BJ (cell line): ENCODE results near the gene ATL1. TPM values are rescaled to one million over a fixed set of nuclear protein-coding genes. Genes with fewer than 3 reads are reported as not detected.

Experiments
- CTCF ChIA-PET: fragments of 350-600 bp; formaldehyde crosslinking; extraction: SDS; loops from one replicate; lab custom pipeline; 2021; ENCODE audit warnings: antibody characterized with exemption, inconsistent platforms; lab: Yijun Ruan, JAX
- POLR2A ChIA-PET: fragments of 300-600 bp; sonication (Branson Sonifier 250); formaldehyde crosslinking; extraction: SDS; loops from one replicate; lab custom pipeline; 2021; ENCODE audit warnings: antibody characterized with exemption; lab: Charles Lee
- DNase-seq: peaks from one replicate; pipeline ENCODE4 v3.0.0-alpha.2; 2011; ENCODE audit warnings: low read depth
- H3K27me3 ChIP-seq: 2 replicates; pipeline ENCODE4 v1.6.0; 2011; ENCODE audit warnings: low read length; ENCODE audit not compliant: control insufficient read depth, insufficient read depth
- H3K36me3 ChIP-seq: 2 replicates; pipeline ENCODE4 v1.5.1; 2011; ENCODE audit warnings: low read length; ENCODE audit not compliant: control insufficient read depth, insufficient read depth
- H3K4me3 ChIP-seq: 2 replicates; pipeline ENCODE4 v1.5.1; 2011; ENCODE audit warnings: low read depth, mild to moderate bottlenecking, control low read depth, low read length
- polyA plus RNA-seq: library from polyadenylated mRNA; depleted of rRNA; stranded (reverse); fragments of >200 nt; gene quantifications from 2 replicates; pipeline ENCODE4 v1.2.3, GENCODE V29; 2011
- TF ChIP-seq, protein P1 (sequence below): IDR thresholded peaks from 2 replicates; pipeline ENCODE4 v1.5.1; 2011; ENCODE audit warnings: low read depth, mild to moderate bottlenecking, control low read depth, inconsistent platforms, low read length, moderate library complexity; ENCODE audit not compliant: insufficient read depth

ATL1 gene
- polyA plus RNA-seq, 1 experiment = 4.5 TPM

DNA sequence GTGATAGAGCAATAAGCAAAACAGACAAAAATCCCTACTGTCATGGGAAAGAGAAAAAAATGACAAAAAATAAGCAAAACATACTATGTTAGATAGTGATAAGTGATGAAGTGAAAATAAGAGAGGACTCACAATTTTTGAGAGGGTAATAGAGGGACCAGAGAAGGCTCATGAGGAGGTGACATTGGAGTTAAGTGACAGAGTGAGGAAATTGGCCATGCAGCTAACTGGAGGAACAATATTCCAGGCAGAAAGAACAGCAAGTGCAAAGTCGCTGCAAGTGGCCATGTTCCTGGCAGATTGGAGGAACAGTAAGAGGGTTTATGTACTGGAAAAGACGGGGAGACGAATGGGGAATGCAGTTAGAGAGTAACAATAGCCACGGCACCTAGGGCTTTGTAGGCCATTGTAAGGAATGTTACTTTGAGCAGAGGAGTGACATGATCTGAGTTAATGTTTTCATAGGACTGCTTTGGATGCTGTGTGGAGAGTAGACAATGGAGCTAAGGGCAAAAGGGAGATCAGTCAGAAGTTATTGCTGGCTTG, 109.6 kb downstream of the ATL1 start:
- POLR2A ChIA-PET = no interaction called here
- CTCF ChIA-PET = interaction anchor here (1.7 kb wide), 1 partner anchor 21 kb away, joined by 4 read pairs; no protein-coding TSS in a partner anchor
- Histone ChIP-seq H3K27me3 (no peaks in the 10 kb centered on the region), H3K4me3 (no peak overlapping the region), H3K36me3 (no peaks in the 10 kb centered on the region)
- TF ChIP-seq, protein P1, sequence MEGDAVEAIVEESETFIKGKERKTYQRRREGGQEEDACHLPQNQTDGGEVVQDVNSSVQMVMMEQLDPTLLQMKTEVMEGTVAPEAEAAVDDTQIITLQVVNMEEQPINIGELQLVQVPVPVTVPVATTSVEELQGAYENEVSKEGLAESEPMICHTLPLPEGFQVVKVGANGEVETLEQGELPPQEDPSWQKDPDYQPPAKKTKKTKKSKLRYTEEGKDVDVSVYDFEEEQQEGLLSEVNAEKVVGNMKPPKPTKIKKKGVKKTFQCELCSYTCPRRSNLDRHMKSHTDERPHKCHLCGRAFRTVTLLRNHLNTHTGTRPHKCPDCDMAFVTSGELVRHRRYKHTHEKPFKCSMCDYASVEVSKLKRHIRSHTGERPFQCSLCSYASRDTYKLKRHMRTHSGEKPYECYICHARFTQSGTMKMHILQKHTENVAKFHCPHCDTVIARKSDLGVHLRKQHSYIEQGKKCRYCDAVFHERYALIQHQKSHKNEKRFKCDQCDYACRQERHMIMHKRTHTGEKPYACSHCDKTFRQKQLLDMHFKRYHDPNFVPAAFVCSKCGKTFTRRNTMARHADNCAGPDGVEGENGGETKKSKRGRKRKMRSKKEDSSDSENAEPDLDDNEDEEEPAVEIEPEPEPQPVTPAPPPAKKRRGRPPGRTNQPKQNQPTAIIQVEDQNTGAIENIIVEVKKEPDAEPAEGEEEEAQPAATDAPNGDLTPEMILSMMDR = no peak
- DNase-seq = no peak

DNA sequence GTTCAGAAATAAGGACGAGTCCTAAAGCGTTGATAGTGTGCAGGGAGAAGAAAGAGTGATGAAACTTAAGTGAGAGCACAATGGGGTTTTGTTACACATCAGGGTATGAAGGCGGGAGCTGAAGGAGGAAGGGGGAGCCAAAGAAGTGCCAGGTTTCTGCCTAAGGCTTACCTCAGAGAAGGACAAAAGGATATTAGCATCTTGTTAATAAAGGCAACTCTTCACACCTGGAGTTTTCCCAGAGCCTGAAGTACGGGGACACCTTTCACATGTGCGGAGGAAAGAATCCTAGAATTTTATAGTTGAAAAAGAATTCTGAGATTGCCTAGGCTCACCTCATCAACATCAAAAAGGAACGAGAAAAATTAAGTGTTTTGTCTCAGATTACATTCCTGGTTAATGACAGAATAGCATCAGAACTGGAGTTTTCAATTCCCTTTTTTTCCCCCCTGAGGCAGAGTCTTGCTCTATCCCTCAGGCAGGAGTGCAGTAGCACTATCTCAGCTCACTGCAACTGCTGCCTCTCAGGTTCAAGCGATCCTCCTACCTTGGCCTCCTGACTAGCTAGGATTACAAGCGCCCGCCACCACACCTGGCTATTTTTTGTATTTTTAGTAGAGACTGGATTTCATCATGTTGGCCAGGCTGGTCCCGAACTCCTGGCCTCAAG, 110.4 kb downstream of the ATL1 start:
- ChIA-PET CTCF (interaction anchor here (0.7 to 1.8 kb wide), 4 partner anchors 17 to 1376 kb away, joined by 3 to 4 read pairs (median 3); no protein-coding TSS in a partner anchor), POLR2A (interaction anchor here (0.7 kb wide), 1 partner anchor 832 kb away, joined by 3 read pairs; no protein-coding TSS in a partner anchor)
- TF ChIP-seq, protein P1 = no peak
- no peak overlapping the region for H3K4me3 ChIP-seq
- H3K27me3 ChIP-seq = no peaks in the 10 kb centered on the region
- H3K36me3 ChIP-seq = no peaks in the 10 kb centered on the region
- DNase-seq = no peak

DNA sequence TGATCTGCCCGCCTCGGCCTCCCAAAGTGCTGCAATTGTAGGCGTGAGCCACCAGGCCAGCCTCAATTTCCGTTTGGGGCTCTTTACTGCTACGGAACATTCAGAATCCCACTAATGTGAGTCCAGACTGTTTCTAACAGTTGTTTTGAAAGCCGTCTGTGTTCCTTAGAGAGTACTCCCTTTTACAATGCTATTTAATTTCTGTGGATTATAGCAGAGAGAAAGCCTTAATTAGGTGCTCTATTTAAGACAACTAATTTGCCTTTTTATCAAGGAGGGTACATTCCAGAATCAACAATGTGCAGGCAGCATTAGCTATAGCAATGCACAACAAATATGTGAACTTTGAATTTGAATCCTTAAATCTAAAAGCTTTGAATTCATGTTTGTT, 110.9 kb downstream of the ATL1 start:
- ChIA-PET POLR2A (interaction anchor here (0.7 kb wide), 1 partner anchor 831 kb away, joined by 3 read pairs; no protein-coding TSS in a partner anchor), CTCF (interaction anchor here (0.7 to 1.8 kb wide), 5 partner anchors 16 to 1375 kb away, joined by 3 to 5 read pairs (median 3); no protein-coding TSS in a partner anchor)
- Histone ChIP-seq H3K27me3 (no peaks in the 10 kb centered on the region), H3K4me3 (no peak overlapping the region), H3K36me3 (no peaks in the 10 kb centered on the region)
- TF ChIP-seq, protein P1 = no peak
- no peak for DNase-seq

DNA sequence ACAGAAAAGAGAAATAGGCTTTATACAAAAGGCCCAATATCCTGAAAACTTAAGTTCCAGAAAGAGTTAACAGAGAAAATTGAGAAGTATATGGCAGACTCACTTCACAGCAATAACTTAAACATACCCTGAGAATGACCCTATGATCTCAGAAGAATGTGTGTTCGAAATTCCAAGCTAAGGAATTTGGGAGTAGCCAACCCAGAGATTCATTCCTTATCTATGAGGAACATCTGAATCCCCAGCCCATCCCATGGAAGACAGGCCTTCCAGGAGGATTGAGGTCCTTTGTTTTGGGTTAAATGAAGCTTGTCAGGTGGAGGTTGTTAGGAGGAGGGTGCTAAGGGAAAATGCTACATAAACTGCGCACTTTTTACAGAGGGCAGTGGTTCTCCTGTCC, 115.7 kb downstream of the ATL1 start:
- Histone ChIP-seq H3K36me3 (no peaks in the 10 kb centered on the region), H3K4me3 (no peak overlapping the region), H3K27me3 (no peaks in the 10 kb centered on the region)
- CTCF ChIA-PET = no interaction called here
- DNase-seq = no peak
- TF ChIP-seq, protein P1 = no peak
- POLR2A ChIA-PET = no interaction called here

DNA sequence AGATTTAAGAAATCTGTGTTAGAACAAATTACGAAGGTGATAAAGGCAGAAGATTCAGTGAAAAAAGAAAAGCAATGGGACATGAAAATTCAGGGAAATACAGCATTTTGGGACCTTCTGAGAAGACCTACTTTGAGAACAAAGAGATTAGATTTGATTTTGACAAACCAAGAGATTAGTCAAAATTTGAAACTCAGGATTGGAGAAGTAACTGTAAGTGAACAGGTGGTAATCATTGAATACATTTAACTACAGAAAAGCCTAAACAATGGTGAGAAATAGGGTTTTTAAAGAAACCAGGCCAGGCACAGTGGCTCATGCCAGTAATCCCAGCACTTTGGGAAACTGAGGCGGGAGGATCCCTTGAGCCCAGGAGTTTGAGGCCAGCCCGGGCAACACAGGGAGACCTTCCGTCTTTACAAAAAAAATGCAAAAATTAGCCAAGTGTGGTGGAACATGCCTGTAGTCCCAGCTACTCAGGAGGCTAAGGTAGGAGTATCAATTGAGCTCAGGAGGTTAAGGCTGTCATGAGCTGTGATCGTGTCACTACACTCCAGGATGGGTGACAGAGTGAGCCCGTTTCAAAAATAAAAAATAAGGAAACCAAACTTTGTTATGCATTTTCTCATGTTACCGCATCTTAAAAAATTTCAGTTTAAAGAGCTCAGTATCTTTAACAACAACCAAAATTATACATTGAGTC, 117.0 kb downstream of the ATL1 start:
- TF ChIP-seq, protein P1 = no peak
- ChIA-PET CTCF (interaction anchor here (0.7 to 0.8 kb wide), 2 partner anchors 11 to 26 kb away, joined by 3 read pairs; no protein-coding TSS in a partner anchor), POLR2A (no interaction called here)
- no peak overlapping the region for H3K4me3 ChIP-seq
- no peaks in the 10 kb centered on the region for H3K27me3 ChIP-seq
- no peak for DNase-seq
- no peaks in the 10 kb centered on the region for H3K36me3 ChIP-seq
